Heart right ventricle (tissue), 16 donors: ENCODE measurements around the gene ORAI2. TPM values are rescaled to one million over a fixed set of nuclear protein-coding genes. Genes with fewer than 3 reads are reported as not detected.

Experiments
- ATAC-seq, 8 donors: fragments of 200-7000 bp; cut with Tn5 transposase; one replicate each; pipeline ENCODE4 v1.9.1; 2020; ENCODE audit warnings: mild to moderate bottlenecking in 8 of 8, moderate library complexity in 8 of 8, moderate number of reproducible peaks in 1 of 8
- DNase-seq, 2 donors: peaks; one replicate each; pipeline ENCODE4 v3.0.0-alpha.2; 2020
- H3K27ac ChIP-seq, 10 donors: fragments of 200-600 bp; sonication (generic) in 2 of 10; one replicate each; pipeline versions ENCODE4 v1.5.0 to v1.8.0; 2020 to 2022; ENCODE audit warnings: mild to moderate bottlenecking in 3 of 10
- H3K27me3 ChIP-seq, 7 donors: fragments of 200-600 bp; one replicate each; pipeline ENCODE4 v1.8.0; 2021 to 2022; ENCODE audit warnings: mild to moderate bottlenecking in 2 of 7
- H3K36me3 ChIP-seq, 9 donors: fragments of 200-600 bp; sonication (generic) in 1 of 9; one replicate each; pipeline versions ENCODE4 v1.5.0 to v1.8.0; 2020 to 2022; ENCODE audit warnings: mild to moderate bottlenecking in 2 of 9
- H3K4me1 ChIP-seq, 9 donors: fragments of 200-600 bp; sonication (generic) in 1 of 9; one replicate each; pipeline versions ENCODE4 v1.5.0 to v1.8.0; 2020 to 2022; ENCODE audit warnings: mild to moderate bottlenecking in 4 of 9
- H3K4me3 ChIP-seq, 10 donors: fragments of 200-600 bp; sonication (generic) in 2 of 10; one replicate each; pipeline versions ENCODE4 v1.5.0 to v1.8.0; 2020 to 2022; ENCODE audit warnings: mild to moderate bottlenecking in 7 of 10, moderate library complexity in 2 of 10
- H3K9me3 ChIP-seq, 11 donors: fragments of 200-600 bp in 10 of 11; sonication (generic) in 2 of 11; one replicate each; pipeline versions ENCODE4 v1.5.0 to v1.8.0; 2013 to 2022; ENCODE audit warnings: mild to moderate bottlenecking in 2 of 11, control low read depth in 1 of 11, moderate library complexity in 1 of 11
- WGBS, 2 donors: extraction: QIAGEN DNeasy Blood & Tissue Kit; methylation state at CpG; one replicate each; pipeline ENCODE4 v1.1.7; 2013; ENCODE audit warnings: inconsistent platforms in 1 of 2; 5-methylcytosine and 5-hydroxymethylcytosine counted together
- intact Hi-C, 10 donors: fragments of 100-400 bp; cut with DNase I; formaldehyde crosslinking; loops; one replicate each; pipeline versions ENCODE4 v1.11.1 to v1.14.2; 2022
- polyA plus RNA-seq, 2 donors: library from polyadenylated mRNA; stranded (reverse); fragments of 200-250 nt; gene quantifications; one replicate each; pipeline ENCODE4 v1.2.3, GENCODE V29; 2013
- total RNA-seq, 10 donors: library from RNA; stranded (reverse); fragmentation: NEBNext Ultra II Directional in 3 of 10; extraction: Animal tissue kit (Norgen Biotek cat#: 25700) in 3 of 10; gene quantifications; one replicate each; pipeline versions ENCODE4 v1.2.1 to v1.2.4, GENCODE V29; 2021 to 2023
- TF ChIP-seq, protein P1 (sequence below), 9 donors: fragments of 200-600 bp; sonication (generic) in 2 of 9; IDR thresholded peaks; one replicate each; pipeline versions ENCODE4 v1.5.0 to v1.8.0; 2021 to 2022; ENCODE audit warnings: antibody characterized with exemption in 9 of 9, mild to moderate bottlenecking in 5 of 9, moderate library complexity in 1 of 9
- donor health status: Arrhythmogenic right ventricular cardiomyopathy.
- donor health status: ischemic (EF 13 %, LVEDD 7.1; RV severe dilation, severe dysfunction).
- donor health status: healthy with polysubstance abuse.
- donor health status: DM: no; HTN: yes; CAD: no.
- donor health status: DM: no; HTN: no; CAD: no.
- donor health status: ischemic (EF 25% LVEDD 6.9; RV normal size, moderate dysfunction).
- donor health status: ischemic (EF 25% LVEDD 5.7; RV mildly dilated, moderate dysfunction).
- donor health status: healthy.
- donor health status: DM: yes; HTN: yes; CAD: no.
- donor health status: Ischemic cardiomyopathy.
- donor health status: ischemic (EF 35%, LVEDD 5.7; RV mildly dilated, moderate dysfunction).
- donor health status: nonischemic (EF 11% LVEDD 7.7; RV severe dilation, severe dysfunction).
- donor health status: DM: yes; HTN: yes; CAD: no.
- donor health status: PGD.
- donor health status: ischemic (EF 29% LVEDD 5.4; RV normal size, mild dysfunction).
- donor health status: nonischemic (EF 23%, LVEDD 6.1; RV moderate dilation, normal function).

Gene ORAI2
- total and polyA plus RNA-seq, 12 donors: 1.7 to 11.6 (median 3.7) TPM

DNA sequence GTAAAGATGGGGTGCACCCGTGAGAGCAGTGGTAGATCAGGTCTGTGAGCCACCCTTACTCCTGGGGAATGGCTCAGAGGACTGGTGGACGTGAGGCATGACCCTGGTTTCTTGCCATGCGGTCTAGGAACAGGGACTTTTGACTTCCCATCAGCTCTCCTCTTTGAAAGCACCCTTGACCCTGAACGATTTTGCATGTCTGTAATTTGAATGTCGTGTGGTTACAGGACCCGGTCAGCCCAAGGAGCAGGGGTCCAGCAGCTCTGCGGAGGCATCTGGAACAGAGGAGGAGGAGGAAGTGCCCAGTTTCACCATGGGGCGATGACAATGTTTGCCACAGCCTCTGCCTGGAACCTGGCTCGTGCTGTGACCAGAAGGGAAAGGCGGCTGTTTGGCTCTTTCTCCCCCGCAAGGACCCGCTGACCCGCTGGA is 8.6 kb upstream of the ORAI2 start:
- 87 to 90% methylated on average over 13 of the region's 13 CpGs for WGBS, 2 donors
- DNase-seq (no peak), ATAC-seq (peak in 1 of 8 donors; percentile 9)
- intact Hi-C loops: no loop called here
- no peak overlapping the region for H3K4me3 ChIP-seq
- H3K9me3 ChIP-seq: no peaks in the 10 kb centered on the region
- peaks cover 0 to 57% (median 0%) of the 10 kb centered on the region in 9 donors for H3K4me1 ChIP-seq
- peaks cover 0 to 80% (median 11%) of the 10 kb centered on the region in 9 donors for H3K36me3 ChIP-seq
- peak overlapping the region in 2 of 10 donors; percentile 64 to 96 for H3K27ac ChIP-seq
- TF ChIP-seq, protein P1, sequence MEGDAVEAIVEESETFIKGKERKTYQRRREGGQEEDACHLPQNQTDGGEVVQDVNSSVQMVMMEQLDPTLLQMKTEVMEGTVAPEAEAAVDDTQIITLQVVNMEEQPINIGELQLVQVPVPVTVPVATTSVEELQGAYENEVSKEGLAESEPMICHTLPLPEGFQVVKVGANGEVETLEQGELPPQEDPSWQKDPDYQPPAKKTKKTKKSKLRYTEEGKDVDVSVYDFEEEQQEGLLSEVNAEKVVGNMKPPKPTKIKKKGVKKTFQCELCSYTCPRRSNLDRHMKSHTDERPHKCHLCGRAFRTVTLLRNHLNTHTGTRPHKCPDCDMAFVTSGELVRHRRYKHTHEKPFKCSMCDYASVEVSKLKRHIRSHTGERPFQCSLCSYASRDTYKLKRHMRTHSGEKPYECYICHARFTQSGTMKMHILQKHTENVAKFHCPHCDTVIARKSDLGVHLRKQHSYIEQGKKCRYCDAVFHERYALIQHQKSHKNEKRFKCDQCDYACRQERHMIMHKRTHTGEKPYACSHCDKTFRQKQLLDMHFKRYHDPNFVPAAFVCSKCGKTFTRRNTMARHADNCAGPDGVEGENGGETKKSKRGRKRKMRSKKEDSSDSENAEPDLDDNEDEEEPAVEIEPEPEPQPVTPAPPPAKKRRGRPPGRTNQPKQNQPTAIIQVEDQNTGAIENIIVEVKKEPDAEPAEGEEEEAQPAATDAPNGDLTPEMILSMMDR (IDR thresholded peaks at IDR 0.05): no peak
- no peaks in the 10 kb centered on the region for H3K27me3 ChIP-seq

- 77 to 85% methylated on average over 25 of the region's 25 CpGs for WGBS, 2 donors
- intact Hi-C loops: no loop called here
- Histone ChIP-seq H3K4me1 (peaks cover 0 to 60% (median 0%) of the 10 kb centered on the region in 9 donors), H3K27ac (peak overlapping the region in 5 of 10 donors; percentile 38 to 96 (median 53)), H3K27me3 (no peaks in the 10 kb centered on the region), H3K9me3 (no peaks in the 10 kb centered on the region), H3K36me3 (peaks cover 0 to 70% (median 10%) of the 10 kb centered on the region in 9 donors), H3K4me3 (peak overlapping the region in 1 of 10 donors; percentile 33)
- DNase-seq: peak in 1 of 2 donors; percentile 45
- TF ChIP-seq, protein P1 (IDR thresholded peaks at IDR 0.05): no peak
- ATAC-seq: peak; percentile 37 to 67 (median 57)
Measured at GRCh38 chr7:102425639-102426267, 7.6 kb upstream of the ORAI2 start.

DNA sequence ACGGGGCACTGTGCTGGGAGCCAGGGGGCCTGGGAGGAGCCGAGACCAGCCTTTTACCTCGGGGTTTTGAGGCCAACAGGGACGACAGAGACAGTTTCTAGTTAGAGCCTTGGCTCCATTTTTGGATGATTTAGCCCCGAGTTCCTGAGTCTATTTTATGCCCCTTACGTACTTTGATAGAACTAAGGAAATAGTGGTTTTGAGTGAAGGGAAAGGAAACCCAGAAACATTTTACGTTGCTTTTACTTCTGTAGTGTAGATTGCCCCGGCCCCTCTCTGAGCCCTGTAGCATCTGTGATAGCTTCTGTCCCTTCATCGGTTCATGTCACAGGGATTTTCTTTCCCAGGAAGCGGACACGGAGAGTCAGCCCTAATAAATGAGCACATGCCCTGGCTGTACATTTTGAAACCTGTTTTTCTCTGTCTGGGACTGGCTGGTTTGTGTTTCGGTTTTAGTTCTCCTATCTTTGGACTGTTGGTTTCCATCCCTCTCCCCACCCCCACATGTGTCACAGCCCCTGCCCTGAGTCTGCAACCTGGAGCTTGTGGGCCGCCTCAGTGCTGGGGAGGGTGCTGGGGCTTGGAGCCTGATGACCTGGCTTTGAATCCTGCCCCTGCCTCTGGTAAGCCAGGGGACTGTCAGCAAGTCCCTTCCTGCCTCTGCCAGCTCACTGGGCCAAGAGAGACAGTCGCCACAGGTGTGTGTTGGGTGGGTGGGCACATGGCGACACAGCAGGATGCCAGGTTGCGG is 6.9 kb upstream of the ORAI2 start:
- Histone ChIP-seq H3K4me1 (peaks cover 0 to 61% (median 0%) of the 10 kb centered on the region in 9 donors), H3K9me3 (no peaks in the 10 kb centered on the region), H3K27me3 (no peaks in the 10 kb centered on the region), H3K27ac (peak overlapping the region in 5 of 10 donors; percentile 38 to 96 (median 53)), H3K4me3 (peak overlapping the region in 1 of 10 donors; percentile 33), H3K36me3 (peaks cover 0 to 63% (median 9%) of the 10 kb centered on the region in 9 donors)
- DNase-seq (peak in 1 of 2 donors; percentile 33), ATAC-seq (peak in 7 of 8 donors; percentile 9 to 56 (median 45))
- WGBS, 2 donors: 87 to 92% methylated on average over 16 of the region's 16 CpGs
- intact Hi-C loops: no loop called here
- TF ChIP-seq, protein P1 (IDR thresholded peaks at IDR 0.05): no peak

- 91 to 94% methylated on average over 5 of the region's 5 CpGs for whole genome bisulfite sequencing, 2 donors
- no peaks in the 10 kb centered on the region for H3K27me3 ChIP-seq
- DNase-seq: no peak
- no peaks in the 10 kb centered on the region for H3K9me3 ChIP-seq
- H3K36me3 ChIP-seq: peaks cover 0 to 58% (median 9%) of the 10 kb centered on the region in 9 donors
- peaks cover 0 to 67% (median 0%) of the 10 kb centered on the region in 9 donors for H3K4me1 ChIP-seq
- intact Hi-C loops: no loop called here
- peak overlapping the region in 4 of 10 donors; percentile 16 to 96 (median 51) for H3K27ac ChIP-seq
- no peak for ATAC-seq
- peak overlapping the region in 1 of 10 donors; percentile 33 for H3K4me3 ChIP-seq
- TF ChIP-seq, protein P1 (IDR thresholded peaks at IDR 0.05): no peak
Measured at GRCh38 chr7:102427019-102427405, 6.4 kb upstream of the ORAI2 start.
